Ascending aorta (tissue), 2 donors: ENCODE results near the gene DEUP1. TPM values are rescaled to one million over a fixed set of nuclear protein-coding genes. Genes with fewer than 3 reads are reported as not detected.

Experiments
- DNase-seq, 2 donors: peaks; one replicate each; pipeline ENCODE4 v3.0.0-alpha.2; 2019; ENCODE audit warnings: low spot score in 2 of 2
- H3K27ac ChIP-seq, 2 donors: fragments of 200-600 bp; sonication (generic); one replicate each; pipeline ENCODE4 v1.5.1; 2016 to 2017; ENCODE audit warnings: mild to moderate bottlenecking in 1 of 2
- H3K27me3 ChIP-seq: fragments of 200-600 bp; sonication (generic); one replicate; pipeline ENCODE4 v1.5.1; 2017
- H3K36me3 ChIP-seq, 2 donors: fragments of 200-600 bp; sonication (generic); one replicate each; pipeline ENCODE4 v1.5.1; 2016
- H3K4me1 ChIP-seq, 2 donors: fragments of 200-600 bp; sonication (generic); one replicate each; pipeline ENCODE4 v1.5.1; 2016 to 2017; ENCODE audit warnings: mild to moderate bottlenecking in 1 of 2
- H3K4me3 ChIP-seq, 2 donors: fragments of 200-600 bp; sonication (generic); one replicate each; pipeline ENCODE4 v1.5.1; 2016 to 2017; ENCODE audit warnings: mild to moderate bottlenecking in 1 of 2
- H3K9me3 ChIP-seq, 2 donors: fragments of 200-600 bp; sonication (generic); one replicate each; pipeline ENCODE4 v1.5.1; 2016
- CTCF ChIP-seq, 3 experiments: fragments of 200-600 bp in 2 of 3; fragments of 450-650 bp in 1 of 3; sonication (generic) in 2 of 3; IDR thresholded peaks; one replicate each; pipeline ENCODE4 v1.5.1; 2016 to 2019; ENCODE audit warnings: antibody characterized with exemption in 3 of 3, mild to moderate bottlenecking in 1 of 3, moderate library complexity in 1 of 3
- intact Hi-C: fragments of 100-400 bp; cut with DNase I; formaldehyde crosslinking; loops from one replicate; pipeline ENCODE4 v1.15.1; 2023
- total RNA-seq: library from RNA; depleted of rRNA; stranded (reverse); fragments of >200 nt; gene quantifications from one replicate; pipeline ENCODE4 v1.1.0, GENCODE V29; 2016

The DEUP1 gene
- total RNA-seq, 1 donor from 2014 or later, result not detected

GRCh38 chr11:93329936-93330445, 551 bp upstream of the DEUP1 start:
- intact Hi-C loops, result no loop called here

DNA sequence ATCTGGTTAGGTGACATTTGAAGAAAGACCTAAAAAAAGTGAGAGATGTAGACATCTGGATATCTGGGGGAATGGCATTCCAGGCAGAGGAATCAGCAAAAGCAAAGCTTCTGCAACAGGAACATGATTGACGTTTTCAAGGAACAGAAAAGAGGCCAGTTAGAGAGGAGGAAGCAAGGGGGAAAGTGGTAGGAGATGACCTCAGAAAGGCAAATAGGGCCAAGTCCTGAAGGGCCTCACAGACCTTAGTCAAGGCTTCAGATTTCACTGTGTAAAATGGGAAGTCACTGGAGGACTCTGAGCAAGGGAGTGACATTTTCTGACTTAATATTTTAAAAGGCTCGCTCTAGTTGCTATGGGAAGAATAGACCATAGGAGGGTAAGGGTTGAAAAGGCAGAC, 9.7 kb downstream of the DEUP1 start:
- H3K4me1 ChIP-seq, result no peaks in the 10 kb centered on the region
- no peaks in the 10 kb centered on the region for H3K27me3 ChIP-seq
- no peaks in the 10 kb centered on the region for H3K36me3 ChIP-seq
- no peak overlapping the region for H3K27ac ChIP-seq
- no peak overlapping the region for H3K4me3 ChIP-seq
- H3K9me3 ChIP-seq, result no peaks in the 10 kb centered on the region
- TF ChIP-seq CTCF (IDR thresholded peaks at IDR 0.05), result no peak
- DNase-seq, result no peak
- intact Hi-C loops, result no loop called here

More at GRCh38 chr11:93329936-93330445, 551 bp upstream of the DEUP1 start:
- Histone ChIP-seq H3K4me3 (peak overlapping the region; percentile 46 to 64), H3K27ac (no peak overlapping the region), H3K4me1 (no peaks in the 10 kb centered on the region), H3K36me3 (no peaks in the 10 kb centered on the region), H3K9me3 (no peaks in the 10 kb centered on the region), H3K27me3 (no peaks in the 10 kb centered on the region)
- no peak for TF ChIP-seq CTCF (IDR thresholded peaks at IDR 0.05)
- DNase-seq, result no peak

DNA sequence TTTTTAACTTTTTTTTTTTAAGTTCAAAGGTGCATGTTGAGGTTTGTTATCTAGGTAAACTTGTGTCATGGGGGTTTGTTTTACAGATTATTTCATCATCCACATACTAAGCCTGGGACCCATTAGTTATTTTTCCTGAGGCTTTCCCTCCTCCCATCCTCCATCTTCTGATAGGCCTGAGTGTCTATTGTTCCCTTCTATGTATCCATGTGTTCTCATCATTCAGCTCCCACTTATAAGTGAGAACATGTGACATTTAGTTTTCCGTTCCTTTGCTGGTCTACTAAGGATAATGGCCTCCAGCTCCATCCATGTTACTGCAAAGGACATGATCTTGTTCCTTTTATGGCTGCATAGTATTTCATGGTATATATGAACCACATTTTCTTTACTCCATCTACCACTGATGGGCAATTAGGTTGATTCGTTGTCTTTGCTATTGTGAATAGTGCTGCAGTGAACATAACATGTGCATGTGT, 14.4 kb downstream of the DEUP1 start:
- Histone ChIP-seq H3K27me3 (no peaks in the 10 kb centered on the region), H3K4me1 (no peaks in the 10 kb centered on the region), H3K27ac (no peak overlapping the region), H3K9me3 (no peaks in the 10 kb centered on the region), H3K36me3 (no peaks in the 10 kb centered on the region), H3K4me3 (no peak overlapping the region)
- no peak for DNase-seq
- no peak for TF ChIP-seq CTCF (IDR thresholded peaks at IDR 0.05)
- intact Hi-C loops, result no loop called here

DNA sequence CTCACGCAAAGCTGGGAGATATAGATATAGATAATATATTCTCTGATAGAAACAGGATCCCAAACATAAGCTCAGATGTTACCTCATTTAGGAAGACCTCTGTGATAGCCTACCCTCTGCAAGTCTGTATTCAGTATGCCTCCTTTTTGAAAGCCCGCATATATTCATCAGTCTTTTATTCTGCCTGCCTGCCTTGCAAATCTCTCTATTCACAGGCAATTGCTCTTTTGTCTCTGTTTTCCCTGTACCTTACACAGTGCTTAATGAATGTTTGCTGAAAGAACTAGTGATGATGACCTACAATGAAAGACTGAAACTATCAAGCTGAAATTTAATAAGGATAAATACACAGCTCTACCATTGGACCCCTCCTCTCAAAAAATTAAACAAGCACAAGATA, 18.4 kb downstream of the DEUP1 start:
- intact Hi-C loops, result no loop called here
- H3K27me3 ChIP-seq, result no peaks in the 10 kb centered on the region
- no peak overlapping the region for H3K27ac ChIP-seq
- no peak for DNase-seq
- H3K9me3 ChIP-seq, result no peaks in the 10 kb centered on the region
- no peak overlapping the region for H3K4me3 ChIP-seq
- TF ChIP-seq CTCF (IDR thresholded peaks at IDR 0.05), result no peak
- no peaks in the 10 kb centered on the region for H3K36me3 ChIP-seq
- no peaks in the 10 kb centered on the region for H3K4me1 ChIP-seq

DNA sequence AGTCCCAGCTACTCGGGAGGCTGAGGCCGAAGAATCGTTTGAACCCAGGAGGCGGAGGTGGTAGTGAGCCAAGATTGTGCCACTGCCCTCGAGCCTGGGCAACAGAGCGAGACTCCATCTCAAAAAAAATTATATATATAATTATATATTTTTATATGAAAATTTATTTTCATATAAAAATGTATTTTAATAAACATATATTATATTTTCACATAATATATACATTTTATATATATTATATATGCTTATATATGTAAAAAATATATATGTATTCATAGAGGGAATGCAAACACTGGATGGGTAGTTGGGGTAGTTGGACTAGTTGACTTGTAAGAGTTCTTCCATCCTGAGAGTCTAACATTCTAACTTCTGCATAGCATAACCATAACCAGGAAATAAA, 20.3 kb downstream of the DEUP1 start:
- H3K27me3 ChIP-seq, result no peaks in the 10 kb centered on the region
- H3K4me1 ChIP-seq, result no peaks in the 10 kb centered on the region
- intact Hi-C loops, result no loop called here
- no peak overlapping the region for H3K4me3 ChIP-seq
- H3K27ac ChIP-seq, result no peak overlapping the region
- no peak for TF ChIP-seq CTCF (IDR thresholded peaks at IDR 0.05)
- no peaks in the 10 kb centered on the region for H3K9me3 ChIP-seq
- H3K36me3 ChIP-seq, result no peaks in the 10 kb centered on the region
- no peak for DNase-seq

- intact Hi-C loops, result no loop called here
- no peak for TF ChIP-seq CTCF (IDR thresholded peaks at IDR 0.05)
These were observed 28.9 kb downstream of the DEUP1 start for GRCh38 chr11:93359396-93359795.

More at GRCh38 chr11:93359396-93359795, 28.9 kb downstream of the DEUP1 start:
- no peak for DNase-seq
- no peak overlapping the region for H3K27ac ChIP-seq
- no peaks in the 10 kb centered on the region for H3K36me3 ChIP-seq
- no peak overlapping the region for H3K4me3 ChIP-seq
- H3K27me3 ChIP-seq, result no peaks in the 10 kb centered on the region
- H3K9me3 ChIP-seq, result no peaks in the 10 kb centered on the region
- H3K4me1 ChIP-seq, result no peaks in the 10 kb centered on the region
